NCI-H345 treated with DMSO at 0.1 percent for 48 hours (cell line): ENCODE results near the gene RNF175.

Experiments
- DNase-seq: peaks from one replicate; lab custom pipeline; 2025; ENCODE audit not compliant: unreplicated experiment; lab: John Stamatoyannopoulos, UW

The RNF175 gene

GRCh38 chr4:153759407-153760316 lies at the start of gene RNF175:
RNF175 (minus strand) TSS chr4:153760024; CDS start chr4:153759862, 162 bp downstream.
- no peak for DNase-seq

- no peak for DNase-seq
Measured at GRCh38 chr4:153809307-153809706, 49.5 kb upstream of the RNF175 start.

GRCh38 chr4:153808175-153808574 lies 48.4 kb upstream of the RNF175 start:
- DNase-seq: no peak

GRCh38 chr4:153806073-153806472 lies 46.2 kb upstream of the RNF175 start:
- no peak for DNase-seq

- no peak for DNase-seq
Measured at GRCh38 chr4:153804722-153805121, 44.9 kb upstream of the RNF175 start.

- DNase-seq: no peak
Measured at GRCh38 chr4:153799694-153800074, 39.9 kb upstream of the RNF175 start.

- DNase-seq: no peak
Measured at GRCh38 chr4:153798901-153799693, 39.3 kb upstream of the RNF175 start.

GRCh38 chr4:153798420-153798819 lies 38.6 kb upstream of the RNF175 start:
- no peak for DNase-seq

GRCh38 chr4:153794006-153794405 lies 34.2 kb upstream of the RNF175 start:
- no peak for DNase-seq

- DNase-seq: no peak
Measured at GRCh38 chr4:153792618-153793247, 32.9 kb upstream of the RNF175 start.

GRCh38 chr4:153791746-153792617 lies 32.2 kb upstream of the RNF175 start:
- DNase-seq: no peak

- DNase-seq: no peak
Measured at GRCh38 chr4:153790962-153791551, 31.2 kb upstream of the RNF175 start.

- no peak for DNase-seq
Measured at GRCh38 chr4:153790500-153790865, 30.7 kb upstream of the RNF175 start.

GRCh38 chr4:153789741-153790499 lies 30.1 kb upstream of the RNF175 start:
- DNase-seq: no peak

- DNase-seq: no peak
Measured at GRCh38 chr4:153788413-153789276, 28.8 kb upstream of the RNF175 start, which contains the start of gene SFRP2. SFRP2 (minus strand) TSS chr4:153789083; CDS start chr4:153788835, 248 bp downstream.

- DNase-seq: no peak
Measured at GRCh38 chr4:153788051-153788412, 28.2 kb upstream of the RNF175 start.

GRCh38 chr4:153787575-153787974 lies 27.8 kb upstream of the RNF175 start:
- DNase-seq: no peak

- DNase-seq: no peak
Measured at GRCh38 chr4:153787061-153787560, 27.3 kb upstream of the RNF175 start.
